GM12878 (cell line): ENCODE measurements around the gene TTC22. TPM values are rescaled to one million over a fixed set of nuclear protein-coding genes. Genes with fewer than 3 reads are reported as not detected.

Source experiments
- ATAC-seq: fragments of 200-7000 bp; cut with Tn5 transposase; 3 replicates; pipeline ENCODE4 v1.9.1; 2020; ENCODE audit warnings: mild to moderate bottlenecking, moderate library complexity
- BruUV-seq: library from RNA; stranded (reverse); fragments of 400-500 nt; replicated peaks from 2 replicates; lab custom pipeline; 2021; lab: Mats Ljungman, UMichigan
- CTCF ChIA-PET: fragments of 300-600 bp; sonication (Branson Sonifier 250); formaldehyde crosslinking; extraction: SDS; loops from one replicate; lab custom pipeline; 2021; ENCODE audit warnings: inconsistent platforms; lab: Yijun Ruan, JAX
- POLR2A ChIA-PET: fragments of 350-600 bp; formaldehyde crosslinking; extraction: SDS; loops from one replicate; lab custom pipeline; 2021; ENCODE audit warnings: inconsistent platforms; lab: Charles Lee
- RAD21 ChIA-PET: fragments of 300-600 bp; sonication (Branson Sonifier 250); formaldehyde crosslinking; loops from one replicate; lab custom pipeline; 2023; ENCODE audit warnings: antibody characterized with exemption; ENCODE audit not compliant: unreplicated experiment; lab: Charles Lee
- SMC1A ChIA-PET: fragments of 300-600 bp; sonication (Branson Sonifier 250); formaldehyde crosslinking; loops from one replicate; lab custom pipeline; 2023; ENCODE audit not compliant: unreplicated experiment, uncharacterized antibody; lab: Charles Lee
- DNase-seq: peaks from one replicate; pipeline ENCODE4 v3.0.0-alpha.2; 2011; ENCODE audit warnings: low read depth, low spot score
- FAIRE-seq: peaks from 3 replicates; lab custom pipeline; 2011; peaks lifted over from hg19 to GRCh38; lab: Jason Lieb, UNC
- H2AFZ ChIP-seq: 2 replicates; pipeline ENCODE4 v1.6.0; 2011; ENCODE audit warnings: low read depth, low read length, control low read depth; ENCODE audit not compliant: control insufficient read depth
- H3K27ac ChIP-seq: 2 replicates; pipeline ENCODE4 v1.5.1; 2011; ENCODE audit warnings: control low read depth; ENCODE audit not compliant: control insufficient read depth, insufficient read depth
- H3K27me3 ChIP-seq, 2 experiments: replicated peaks in 1 of 2; 2 replicates each; pipeline versions ENCODE4 v1.6.0 to v1.6.1; 2011; ENCODE audit warnings: low read length in 1 of 2; ENCODE audit not compliant: control insufficient read depth in 2 of 2, insufficient read depth in 2 of 2
- H3K36me3 ChIP-seq, 2 experiments: 2 replicates each; pipeline ENCODE4 v1.5.1; 2011; ENCODE audit warnings: low read length in 1 of 2; ENCODE audit not compliant: control insufficient read depth in 2 of 2, insufficient read depth in 2 of 2
- H3K4me1 ChIP-seq: 2 replicates; pipeline ENCODE4 v1.6.1; 2011; ENCODE audit warnings: mild to moderate bottlenecking, low read length, moderate library complexity, mixed read lengths; ENCODE audit not compliant: control insufficient read depth, insufficient read depth
- H3K4me2 ChIP-seq: 2 replicates; pipeline ENCODE4 v1.6.0; 2011; ENCODE audit warnings: control low read depth; ENCODE audit not compliant: control insufficient read depth, insufficient read depth
- H3K4me3 ChIP-seq: fragments of 200-600 bp; sonication (generic); 2 replicates; pipeline ENCODE4 v1.5.1; 2016
- H3K79me2 ChIP-seq: 2 replicates; pipeline ENCODE4 v1.6.0; 2011; ENCODE audit warnings: low read length; ENCODE audit not compliant: control insufficient read depth, insufficient read depth
- H3K9ac ChIP-seq: 2 replicates; pipeline ENCODE4 v1.8.0; 2011; ENCODE audit warnings: low read length, control low read depth, mixed read lengths; ENCODE audit not compliant: control insufficient read depth, insufficient read depth
- H3K9me3 ChIP-seq: replicated peaks from 3 replicates; pipeline ENCODE4 v1.5.1; 2011; ENCODE audit warnings: mild to moderate bottlenecking, low read length; ENCODE audit not compliant: control insufficient read depth, insufficient read depth
- H4K20me1 ChIP-seq: 2 replicates; pipeline ENCODE4 v1.6.0; 2011; ENCODE audit not compliant: control insufficient read depth, insufficient read depth
- ETV6 ChIP-seq, 2 experiments: fragments of 450-650 bp in 1 of 2; IDR thresholded peaks in 1 of 2; conservative IDR thresholded peaks in 1 of 2; 2 replicates each; pipeline ENCODE4 v1.6.1; 2014; ENCODE audit warnings: antibody characterized with exemption in 1 of 2, borderline replicate concordance in 1 of 2, low read depth in 1 of 2, mild to moderate bottlenecking in 1 of 2, moderate library complexity in 1 of 2
- IKZF2 ChIP-seq, 2 experiments: fragments of 450-650 bp; IDR thresholded peaks; 2 replicates each; pipeline ENCODE4 v1.6.1; 2017; ENCODE audit warnings: mild to moderate bottlenecking in 2 of 2, moderate library complexity in 2 of 2
- ZNF622 ChIP-seq: fragments of 450-650 bp; IDR thresholded peaks from 2 replicates; pipeline ENCODE4 v1.6.1; 2017; ENCODE audit warnings: mild to moderate bottlenecking, inconsistent platforms
- WGBS: methylation state at CpG from one replicate; pipeline ENCODE4 v1.1.6; 2016; ENCODE audit warnings: low lambda C conversion rate; ENCODE audit not compliant: insufficient replicate concordance, insufficient coverage; ENCODE audit errors: missing lambda C conversion rate; 5-methylcytosine and 5-hydroxymethylcytosine counted together
- in situ Hi-C: fragments of 300-500 bp; cut with MboI; formaldehyde crosslinking; loops from 9 replicates; pipeline ENCODE4 v1.14.3; 2018; ENCODE audit warnings: mixed read lengths
- intact Hi-C: fragments of 100-400 bp; cut with micrococcal nuclease; formaldehyde crosslinking; loops from one replicate; pipeline ENCODE4 v1.14.2; 2022; ENCODE audit not compliant: unreplicated experiment
- polyA plus RNA-seq, 11 experiments: library from polyadenylated mRNA; depleted of rRNA in 4 of 11; unstranded in 6 of 11; stranded (reverse) in 5 of 11; fragments of >200 nt; fragmentation: Nextera tagmentation in 4 of 11; fragmentation: Illumina TruSeq in 1 of 11; extraction: Ambion mirVana in 4 of 11; extraction: Trizol in 1 of 11; gene quantifications; 1 replicate in 1 of 11; 2 replicates in 10 of 11; pipeline versions ENCODE4 v1.2.1 to v1.2.3, GENCODE V29; 2011 to 2016; ENCODE audit warnings: inconsistent platforms in 2 of 11, missing spikeins in 2 of 11, low read depth in 1 of 11
- total RNA-seq, 4 experiments: library from RNA; depleted of rRNA in 3 of 4; stranded (reverse); fragments of >200 nt in 3 of 4; fragmentation: Illumina TruSeq in 1 of 4; extraction: Trizol in 1 of 4; gene quantifications; 2 replicates each; pipeline versions ENCODE4 v1.2.1 to v1.2.3, GENCODE V29; 2013 to 2021
- TF ChIP-seq, protein P1 (sequence below): fragments of 450-650 bp; IDR thresholded peaks from 2 replicates; pipeline ENCODE4 v1.6.1; 2016; ENCODE audit warnings: mild to moderate bottlenecking, moderate library complexity, borderline replicate concordance
- TF ChIP-seq, protein P2 (sequence below), 3 experiments: IDR thresholded peaks in 2 of 3; conservative IDR thresholded peaks in 1 of 3; 2 replicates each; pipeline ENCODE4 v1.5.1; 2011; ENCODE audit warnings: low read depth in 3 of 3, low read length in 3 of 3, mild to moderate bottlenecking in 3 of 3, control low read depth in 2 of 3, moderate library complexity in 2 of 3, inconsistent platforms in 1 of 3, mixed read lengths in 1 of 3; ENCODE audit not compliant: control insufficient read depth in 2 of 3, insufficient read depth in 1 of 3; ENCODE audit errors: extremely low read depth in 1 of 3

Gene TTC22
- total and polyA plus RNA-seq, 10 of the 15 experiments (the other 5 are each of a cell fraction or from before 2014, with no cell fraction given) = 0.64 to 5.1 (median 1.9) TPM

DNA sequence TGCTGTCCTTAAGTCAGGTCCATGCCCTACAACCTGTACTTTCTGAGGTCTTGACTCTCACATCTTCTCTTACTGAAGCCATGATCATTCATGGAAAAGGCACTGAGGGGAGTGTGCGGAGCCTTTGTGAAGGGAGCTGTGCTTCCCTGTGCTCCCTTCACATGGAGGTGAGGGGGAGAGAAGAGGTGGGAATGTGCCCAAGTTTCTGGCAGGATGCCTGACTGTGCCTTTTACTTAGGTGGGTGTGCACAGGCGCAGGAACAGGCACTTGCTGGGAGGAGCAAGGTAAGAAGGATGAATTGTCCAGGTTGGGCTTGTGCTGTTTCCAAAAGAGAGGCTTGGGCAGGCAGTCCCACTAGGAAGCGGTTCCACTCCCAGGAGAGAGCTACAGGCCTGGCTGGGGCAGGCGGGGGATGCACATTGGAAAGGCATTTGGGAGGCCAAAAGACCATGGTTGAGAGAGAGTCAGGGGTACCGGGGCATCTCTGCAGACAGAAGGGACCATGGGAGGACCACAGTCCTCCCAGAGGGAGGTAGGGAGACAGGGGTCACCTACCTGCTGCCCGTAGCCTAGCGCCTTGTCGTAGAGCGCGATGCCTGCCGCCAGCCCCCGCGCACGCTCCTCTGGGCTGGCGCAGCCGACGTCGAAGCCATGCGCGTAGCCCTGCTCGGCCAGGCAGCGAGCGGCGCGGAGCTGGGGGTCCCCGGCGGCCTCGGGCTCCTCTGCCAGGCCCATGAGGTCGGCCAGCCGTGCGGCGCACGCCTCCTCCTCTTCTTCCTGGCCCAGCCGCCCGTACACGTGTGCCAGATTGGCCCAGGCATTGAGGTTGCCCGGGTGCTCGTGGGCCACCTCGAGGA lies 853 bp downstream of the TTC22 start:
- Histone ChIP-seq H3K4me3 (peak overlapping the region; percentile 72), H3K79me2 (no peaks in the 10 kb centered on the region), H3K36me3 (no peaks in the 10 kb centered on the region), H3K27ac (no peak overlapping the region; the same call in 1 of the 2 replicates), H2AFZ (peak overlapping the region; percentile 99), H3K9me3 (no peaks in the 10 kb centered on the region), H3K27me3 (no peaks in the 10 kb centered on the region), H3K4me1 (peaks cover 37% of the 10 kb centered on the region), H4K20me1 (no peaks in the 10 kb centered on the region), H3K4me2 (peak overlapping the region; percentile 78), H3K9ac (peak overlapping the region; percentile 51)
- intact Hi-C loops = loop anchor here (2.0 to 5.0 kb wide), 2 partner anchors 35 to 748 kb away; partner anchors contain the start of genes PARS2, TCEANC2 and TMEM59
- ATAC-seq (no peak), DNase-seq (no peak), FAIRE-seq (no peak)
- 65% methylated on average over 39 of the region's 39 CpGs for WGBS
- no TSS peak for BruUV-seq
- ChIA-PET RAD21 (interaction anchor here (0.7 to 2.1 kb wide), 12 partner anchors 10 to 145 kb away, joined by 3 to 12 read pairs (median 4); partner anchors contain the start of gene TTC4), POLR2A (no interaction called here), SMC1A (interaction anchor here (0.7 to 2.4 kb wide), 8 partner anchors 8 to 311 kb away, joined by 3 to 14 read pairs (median 4); no protein-coding TSS in a partner anchor), CTCF (interaction anchor here (0.6 to 6.5 kb wide), 20 partner anchors 8 to 396 kb away, joined by 3 to 60 read pairs (median 4); partner anchors contain the start of gene PARS2)
- TF ChIP-seq, protein P1, sequence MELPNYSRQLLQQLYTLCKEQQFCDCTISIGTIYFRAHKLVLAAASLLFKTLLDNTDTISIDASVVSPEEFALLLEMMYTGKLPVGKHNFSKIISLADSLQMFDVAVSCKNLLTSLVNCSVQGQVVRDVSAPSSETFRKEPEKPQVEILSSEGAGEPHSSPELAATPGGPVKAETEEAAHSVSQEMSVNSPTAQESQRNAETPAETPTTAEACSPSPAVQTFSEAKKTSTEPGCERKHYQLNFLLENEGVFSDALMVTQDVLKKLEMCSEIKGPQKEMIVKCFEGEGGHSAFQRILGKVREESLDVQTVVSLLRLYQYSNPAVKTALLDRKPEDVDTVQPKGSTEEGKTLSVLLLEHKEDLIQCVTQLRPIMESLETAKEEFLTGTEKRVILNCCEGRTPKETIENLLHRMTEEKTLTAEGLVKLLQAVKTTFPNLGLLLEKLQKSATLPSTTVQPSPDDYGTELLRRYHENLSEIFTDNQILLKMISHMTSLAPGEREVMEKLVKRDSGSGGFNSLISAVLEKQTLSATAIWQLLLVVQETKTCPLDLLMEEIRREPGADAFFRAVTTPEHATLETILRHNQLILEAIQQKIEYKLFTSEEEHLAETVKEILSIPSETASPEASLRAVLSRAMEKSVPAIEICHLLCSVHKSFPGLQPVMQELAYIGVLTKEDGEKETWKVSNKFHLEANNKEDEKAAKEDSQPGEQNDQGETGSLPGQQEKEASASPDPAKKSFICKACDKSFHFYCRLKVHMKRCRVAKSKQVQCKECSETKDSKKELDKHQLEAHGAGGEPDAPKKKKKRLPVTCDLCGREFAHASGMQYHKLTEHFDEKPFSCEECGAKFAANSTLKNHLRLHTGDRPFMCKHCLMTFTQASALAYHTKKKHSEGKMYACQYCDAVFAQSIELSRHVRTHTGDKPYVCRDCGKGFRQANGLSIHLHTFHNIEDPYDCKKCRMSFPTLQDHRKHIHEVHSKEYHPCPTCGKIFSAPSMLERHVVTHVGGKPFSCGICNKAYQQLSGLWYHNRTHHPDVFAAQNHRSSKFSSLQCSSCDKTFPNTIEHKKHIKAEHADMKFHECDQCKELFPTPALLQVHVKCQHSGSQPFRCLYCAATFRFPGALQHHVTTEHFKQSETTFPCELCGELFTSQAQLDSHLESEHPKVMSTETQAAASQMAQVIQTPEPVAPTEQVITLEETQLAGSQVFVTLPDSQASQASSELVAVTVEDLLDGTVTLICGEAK = no peak
- TF ChIP-seq, protein P2, sequence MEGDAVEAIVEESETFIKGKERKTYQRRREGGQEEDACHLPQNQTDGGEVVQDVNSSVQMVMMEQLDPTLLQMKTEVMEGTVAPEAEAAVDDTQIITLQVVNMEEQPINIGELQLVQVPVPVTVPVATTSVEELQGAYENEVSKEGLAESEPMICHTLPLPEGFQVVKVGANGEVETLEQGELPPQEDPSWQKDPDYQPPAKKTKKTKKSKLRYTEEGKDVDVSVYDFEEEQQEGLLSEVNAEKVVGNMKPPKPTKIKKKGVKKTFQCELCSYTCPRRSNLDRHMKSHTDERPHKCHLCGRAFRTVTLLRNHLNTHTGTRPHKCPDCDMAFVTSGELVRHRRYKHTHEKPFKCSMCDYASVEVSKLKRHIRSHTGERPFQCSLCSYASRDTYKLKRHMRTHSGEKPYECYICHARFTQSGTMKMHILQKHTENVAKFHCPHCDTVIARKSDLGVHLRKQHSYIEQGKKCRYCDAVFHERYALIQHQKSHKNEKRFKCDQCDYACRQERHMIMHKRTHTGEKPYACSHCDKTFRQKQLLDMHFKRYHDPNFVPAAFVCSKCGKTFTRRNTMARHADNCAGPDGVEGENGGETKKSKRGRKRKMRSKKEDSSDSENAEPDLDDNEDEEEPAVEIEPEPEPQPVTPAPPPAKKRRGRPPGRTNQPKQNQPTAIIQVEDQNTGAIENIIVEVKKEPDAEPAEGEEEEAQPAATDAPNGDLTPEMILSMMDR (IDR thresholded peaks at IDR 0.05 in 2 of 3, conservative IDR thresholded peaks at IDR 0.05 in 1 of 3; ENCODE audit: control insufficient read depth in 2 of 3, extremely low read depth in 1 of 3, insufficient read depth in 1 of 3, low read depth in 3 of 3, low read length in 3 of 3) = no peak
- TF ChIP-seq ETV6 (conservative IDR thresholded peaks at IDR 0.05 in 1 of 2, IDR thresholded peaks at IDR 0.05 in 1 of 2; ENCODE audit: borderline replicate concordance in 1 of 2, low read depth in 1 of 2) = no peak
- no peak for TF ChIP-seq ZNF622
- no peak for TF ChIP-seq IKZF2 (IDR thresholded peaks at IDR 0.05)
- in situ Hi-C loops = no loop called here
